Ovary (tissue), 3 donors: ENCODE results near the gene CYP4A22.

Experiments used
- CTCF ChIP-seq, 3 donors: fragments of 450-650 bp in 2 of 3; fragments of 200-600 bp in 1 of 3; IDR thresholded peaks; one replicate each; pipeline versions ENCODE4 v1.5.1 to v1.8.0; 2016 to 2022; ENCODE audit warnings: antibody characterized with exemption in 3 of 3, mild to moderate bottlenecking in 1 of 3
- EP300 ChIP-seq: sonication (generic); formaldehyde crosslinking; IDR thresholded peaks from one replicate; pipeline ENCODE4 v1.6.1; 2017; ENCODE audit warnings: antibody characterized with exemption
- POLR2A ChIP-seq: fragments of 450-650 bp; IDR thresholded peaks from one replicate; pipeline ENCODE4 v1.6.1; 2017; ENCODE audit warnings: antibody characterized with exemption, mild to moderate bottlenecking, moderate library complexity
- donor health status: DM: no; HTN: no; CAD: no.

- TF ChIP-seq CTCF (IDR thresholded peaks at IDR 0.05) (no peak), POLR2A (no peak), EP300 (no peak)
Measured at GRCh38 chr1:47164552-47164951, 27.3 kb downstream of the CYP4A22 start.
